ENCODE measurements around the gene MGMT.

Gene MGMT

GRCh38 chr10:129518793-129519192 is 51.8 kb downstream of the MGMT start:
- Histone ChIP-seq H4K20me1 (ENCODE audit: insufficient read depth, low read length) (no peaks in the 10 kb centered on the region), H3K9me2 (ENCODE audit: low read depth, low read length) (no peaks in the 10 kb centered on the region), H3F3A (ENCODE audit: insufficient read depth, low read length) (no peaks in the 10 kb centered on the region; the same call in 1 of the 2 replicates), H3K27ac (ENCODE audit: low read depth, low read length, poor library complexity, severe bottlenecking) (no peak overlapping the region), H3K9ac (ENCODE audit: low read length) (no peak overlapping the region), H3K4me1 (ENCODE audit: insufficient read depth, low read length, severe bottlenecking) (peaks cover 57% of the 10 kb centered on the region), H3K4me3 (ENCODE audit: low read depth, low read length, poor library complexity, severe bottlenecking) (no peak overlapping the region), H3K79me2 (ENCODE audit: insufficient read depth, low read length) (peaks cover 12% of the 10 kb centered on the region), H3K4me2 (ENCODE audit: low read length) (no peak overlapping the region), H2AFZ (ENCODE audit: low read length) (no peak overlapping the region), H3K27me3 (ENCODE audit: insufficient read depth, low read length) (no peaks in the 10 kb centered on the region), H3K36me3 (ENCODE audit: insufficient read depth, low read length) (peaks cover 4% of the 10 kb centered on the region), H3K9me3 (ENCODE audit: low read length) (0 out of 2 replicates have a peak, but pooled peaks cover 2% of the 10 kb centered on the region)
- TF ChIP-seq CTCF (IDR thresholded peaks at IDR 0.05; ENCODE audit: low read length) (no peak), EZH2 (IDR thresholded peaks at IDR 0.05; ENCODE audit: borderline replicate concordance, low read length) (no peak)

- Histone ChIP-seq H3K4me3 (ENCODE audit: low read depth, low read length, poor library complexity, severe bottlenecking) (no peak overlapping the region), H3K4me2 (ENCODE audit: low read length) (no peak overlapping the region), H3F3A (ENCODE audit: insufficient read depth, low read length) (no peaks in the 10 kb centered on the region; the same call in 1 of the 2 replicates), H3K27ac (ENCODE audit: low read depth, low read length, poor library complexity, severe bottlenecking) (no peak overlapping the region), H3K27me3 (ENCODE audit: insufficient read depth, low read length) (no peaks in the 10 kb centered on the region), H3K9ac (ENCODE audit: low read length) (no peak overlapping the region), H3K9me2 (ENCODE audit: low read depth, low read length) (no peaks in the 10 kb centered on the region), H3K79me2 (ENCODE audit: insufficient read depth, low read length) (peaks cover 5% of the 10 kb centered on the region; the same call in 1 of the 2 replicates), H2AFZ (ENCODE audit: low read length) (no peak overlapping the region), H4K20me1 (ENCODE audit: insufficient read depth, low read length) (no peaks in the 10 kb centered on the region), H3K4me1 (ENCODE audit: insufficient read depth, low read length, severe bottlenecking) (peaks cover 57% of the 10 kb centered on the region), H3K9me3 (ENCODE audit: low read length) (0 out of 2 replicates have a peak, but pooled peaks cover 2% of the 10 kb centered on the region), H3K36me3 (ENCODE audit: insufficient read depth, low read length) (peaks cover 4% of the 10 kb centered on the region)
- no peak for TF ChIP-seq EZH2 (IDR thresholded peaks at IDR 0.05; ENCODE audit: borderline replicate concordance, low read length)
- no peak for TF ChIP-seq CTCF (IDR thresholded peaks at IDR 0.05; ENCODE audit: low read length)
Measured at GRCh38 chr10:129520440-129521080, 53.5 kb downstream of the MGMT start.

- Histone ChIP-seq H3K27me3 (ENCODE audit: insufficient read depth, low read length) (no peaks in the 10 kb centered on the region), H3K4me2 (ENCODE audit: low read length) (no peak overlapping the region), H3K4me1 (ENCODE audit: insufficient read depth, low read length, severe bottlenecking) (peaks cover 59% of the 10 kb centered on the region), H3K9me2 (ENCODE audit: low read depth, low read length) (no peaks in the 10 kb centered on the region), H3K9me3 (ENCODE audit: low read length) (0 out of 2 replicates have a peak, but pooled peaks cover 2% of the 10 kb centered on the region), H3K36me3 (ENCODE audit: insufficient read depth, low read length) (peaks cover 4% of the 10 kb centered on the region), H4K20me1 (ENCODE audit: insufficient read depth, low read length) (no peaks in the 10 kb centered on the region), H3K79me2 (ENCODE audit: insufficient read depth, low read length) (peaks cover 5% of the 10 kb centered on the region; the same call in 1 of the 2 replicates), H3F3A (ENCODE audit: insufficient read depth, low read length) (no peaks in the 10 kb centered on the region; the same call in 1 of the 2 replicates), H2AFZ (ENCODE audit: low read length) (no peak overlapping the region), H3K9ac (ENCODE audit: low read length) (no peak overlapping the region), H3K4me3 (ENCODE audit: low read depth, low read length, poor library complexity, severe bottlenecking) (no peak overlapping the region), H3K27ac (ENCODE audit: low read depth, low read length, poor library complexity, severe bottlenecking) (no peak overlapping the region)
- TF ChIP-seq CTCF (IDR thresholded peaks at IDR 0.05; ENCODE audit: low read length) (no peak), EZH2 (IDR thresholded peaks at IDR 0.05; ENCODE audit: borderline replicate concordance, low read length) (no peak)
Measured at GRCh38 chr10:129521161-129522025, 54.4 kb downstream of the MGMT start.

Measured in OCI-LY1 (cell line).